Upper lobe of right lung (tissue), 1 donor: Measurements from ENCODE around the gene SMYD1. TPM values are rescaled to one million over a fixed set of nuclear protein-coding genes. Genes with fewer than 3 reads are reported as not detected.

Experiments
- ATAC-seq: fragments of 200-7000 bp; cut with Tn5 transposase; one replicate; pipeline ENCODE4 v1.9.1; 2020; ENCODE audit warnings: mild to moderate bottlenecking, moderate library complexity
- DNase-seq: peaks from one replicate; pipeline ENCODE4 v3.0.0-alpha.2; 2020
- H3K27ac ChIP-seq: fragments of 200-600 bp; one replicate; pipeline ENCODE4 v1.8.0; 2022
- H3K27me3 ChIP-seq: fragments of 200-600 bp; one replicate; pipeline ENCODE4 v1.8.0; 2022; ENCODE audit warnings: mild to moderate bottlenecking
- H3K36me3 ChIP-seq: fragments of 200-600 bp; one replicate; pipeline ENCODE4 v1.8.0; 2022
- H3K4me1 ChIP-seq: fragments of 200-600 bp; one replicate; pipeline ENCODE4 v1.8.0; 2022
- H3K4me3 ChIP-seq: fragments of 200-600 bp; one replicate; pipeline ENCODE4 v1.8.0; 2022; ENCODE audit warnings: mild to moderate bottlenecking
- H3K9me3 ChIP-seq: fragments of 200-600 bp; one replicate; pipeline ENCODE4 v1.8.0; 2022
- CTCF ChIP-seq: fragments of 200-600 bp; IDR thresholded peaks from one replicate; pipeline ENCODE4 v1.8.0; 2022; ENCODE audit warnings: antibody characterized with exemption
- intact Hi-C: fragments of 100-400 bp; cut with DNase I; formaldehyde crosslinking; loops from one replicate; pipeline ENCODE4 v1.11.0; 2022
- total RNA-seq: library from RNA; stranded (reverse); fragmentation: NEBNext Ultra II Directional; extraction: Animal tissue kit (Norgen Biotek cat#: 25700); gene quantifications from one replicate; pipeline ENCODE4 v1.2.1, GENCODE V29; 2021
- donor health status: DM: no; HTN: yes; CAD: no; lungs with severe emphysema.

Gene SMYD1
- total RNA-seq, 1 donor from 2014 or later = not detected

GRCh38 chr2:88097192-88097591 is 29.6 kb downstream of the SMYD1 start:
- Histone ChIP-seq H3K27ac (no peak overlapping the region), H3K4me3 (no peak overlapping the region), H3K36me3 (no peaks in the 10 kb centered on the region), H3K9me3 (no peaks in the 10 kb centered on the region), H3K4me1 (no peaks in the 10 kb centered on the region), H3K27me3 (no peaks in the 10 kb centered on the region)
- TF ChIP-seq CTCF = no peak
- intact Hi-C loops = no loop called here
- ATAC-seq (no peak), DNase-seq (no peak)

DNA sequence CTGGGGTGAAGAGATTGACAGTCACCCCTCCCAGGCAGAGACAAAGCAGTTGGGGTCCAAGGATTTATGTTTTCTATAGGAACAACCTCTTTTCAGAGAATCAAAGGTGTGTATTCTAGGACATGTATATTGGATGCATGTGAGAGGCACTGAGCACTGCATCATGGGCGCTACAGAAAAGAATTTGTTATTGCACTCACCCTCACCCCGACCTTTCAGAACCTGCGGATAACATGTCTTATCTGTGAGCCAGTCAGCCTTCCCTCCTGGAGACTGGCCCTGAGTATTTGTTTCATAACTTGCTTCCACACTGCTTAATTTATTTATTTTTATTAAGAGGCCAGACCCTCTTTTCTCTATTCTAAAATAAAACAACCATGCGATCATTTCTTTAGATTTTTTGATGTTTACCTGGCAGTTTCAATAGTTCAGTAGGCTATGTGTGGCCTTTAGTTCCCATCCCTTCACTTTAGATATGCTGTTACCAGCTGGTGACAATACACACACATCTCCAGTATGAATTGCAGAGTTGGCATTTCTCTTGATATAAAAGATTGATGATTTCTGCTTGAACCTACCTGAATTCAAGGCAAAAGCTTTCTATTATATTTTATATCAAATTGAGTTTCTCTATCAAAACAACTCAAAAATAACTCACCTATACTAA is 30.4 kb downstream of the SMYD1 start:
- intact Hi-C loops = no loop called here
- no peak overlapping the region for H3K4me3 ChIP-seq
- no peak for DNase-seq
- no peak for ATAC-seq
- H3K36me3 ChIP-seq = no peaks in the 10 kb centered on the region
- no peaks in the 10 kb centered on the region for H3K4me1 ChIP-seq
- H3K27ac ChIP-seq = no peak overlapping the region
- no peaks in the 10 kb centered on the region for H3K9me3 ChIP-seq
- no peaks in the 10 kb centered on the region for H3K27me3 ChIP-seq
- no peak for TF ChIP-seq CTCF

DNA sequence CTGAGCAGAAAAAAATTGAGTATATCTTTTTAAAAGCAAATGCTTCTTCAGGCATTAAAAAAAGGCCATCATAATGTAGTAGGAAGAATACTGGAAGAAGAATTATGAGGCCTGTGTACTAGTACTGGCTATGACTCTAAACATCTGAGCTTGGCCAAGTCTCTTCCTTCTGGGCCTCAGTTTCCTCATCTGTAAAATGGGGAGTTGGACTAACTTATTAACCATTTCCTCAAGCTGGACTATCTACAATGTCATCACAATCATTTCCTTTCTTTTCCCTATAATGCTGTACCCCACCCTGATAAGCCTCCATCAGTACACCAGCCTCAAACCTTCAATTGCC is 30.9 kb downstream of the SMYD1 start:
- intact Hi-C loops = no loop called here
- H3K4me1 ChIP-seq = no peaks in the 10 kb centered on the region
- no peak for TF ChIP-seq CTCF
- DNase-seq (no peak), ATAC-seq (no peak)
- no peaks in the 10 kb centered on the region for H3K27me3 ChIP-seq
- H3K9me3 ChIP-seq = no peaks in the 10 kb centered on the region
- H3K27ac ChIP-seq = no peak overlapping the region
- H3K4me3 ChIP-seq = no peak overlapping the region
- H3K36me3 ChIP-seq = no peaks in the 10 kb centered on the region

DNA sequence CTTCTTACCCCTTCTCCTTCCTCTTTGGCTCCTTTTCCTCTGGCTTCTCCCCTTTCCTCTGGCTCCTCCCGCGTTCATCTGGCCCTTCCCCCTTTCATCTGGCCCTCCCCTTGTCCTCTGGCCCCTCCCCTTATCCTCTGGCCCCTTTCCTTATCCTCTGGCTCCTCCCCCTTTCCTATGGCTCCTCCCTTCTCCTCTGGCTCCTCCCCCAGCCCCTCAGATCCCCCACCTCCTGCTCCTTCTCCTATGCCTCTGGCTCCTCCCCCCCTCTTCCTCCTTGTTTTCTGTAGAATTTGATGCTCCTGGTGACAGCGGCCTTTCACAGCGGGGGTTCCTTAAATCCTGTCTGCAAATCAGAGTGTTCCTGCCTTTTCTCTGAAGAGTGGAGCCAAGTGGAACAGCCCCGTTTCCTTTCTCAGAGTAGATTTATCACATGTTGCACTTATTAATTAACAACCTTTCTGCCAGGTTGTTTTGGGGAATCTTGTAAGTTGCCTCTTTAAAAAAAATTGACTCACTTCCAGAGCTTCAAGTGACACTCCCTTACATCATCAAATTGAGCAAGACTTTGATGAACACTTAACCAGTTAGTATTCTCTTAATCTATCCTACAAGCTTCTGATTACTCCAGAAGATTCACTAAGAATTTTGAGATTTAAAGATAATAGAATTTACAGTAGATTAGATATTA is 32.3 kb downstream of the SMYD1 start:
- no peak overlapping the region for H3K4me3 ChIP-seq
- H3K27ac ChIP-seq = no peak overlapping the region
- no peaks in the 10 kb centered on the region for H3K4me1 ChIP-seq
- H3K9me3 ChIP-seq = no peaks in the 10 kb centered on the region
- no peak for TF ChIP-seq CTCF
- no peaks in the 10 kb centered on the region for H3K27me3 ChIP-seq
- DNase-seq (no peak), ATAC-seq (peak; percentile 64)
- no peaks in the 10 kb centered on the region for H3K36me3 ChIP-seq
- intact Hi-C loops = no loop called here

- no peak for ATAC-seq
- H3K27ac ChIP-seq = no peak overlapping the region
Observed at GRCh38 chr2:88100489-88100858, 32.8 kb downstream of the SMYD1 start.

More at GRCh38 chr2:88100489-88100858, 32.8 kb downstream of the SMYD1 start:
- H3K36me3 ChIP-seq = no peaks in the 10 kb centered on the region
- no peak for TF ChIP-seq CTCF
- intact Hi-C loops = no loop called here
- H3K27me3 ChIP-seq = no peaks in the 10 kb centered on the region
- H3K4me1 ChIP-seq = no peaks in the 10 kb centered on the region
- DNase-seq = no peak
- H3K4me3 ChIP-seq = no peak overlapping the region
- H3K9me3 ChIP-seq = no peaks in the 10 kb centered on the region
